ENCODE results near the gene CDAN1.

CDAN1 gene

GRCh38 chr15:42734076-42734672 lies 2.8 kb downstream of the CDAN1 start:
- DNase-seq, result no peak

GRCh38 chr15:42733027-42733426 lies 3.9 kb downstream of the CDAN1 start:
- DNase-seq, result no peak

DNA sequence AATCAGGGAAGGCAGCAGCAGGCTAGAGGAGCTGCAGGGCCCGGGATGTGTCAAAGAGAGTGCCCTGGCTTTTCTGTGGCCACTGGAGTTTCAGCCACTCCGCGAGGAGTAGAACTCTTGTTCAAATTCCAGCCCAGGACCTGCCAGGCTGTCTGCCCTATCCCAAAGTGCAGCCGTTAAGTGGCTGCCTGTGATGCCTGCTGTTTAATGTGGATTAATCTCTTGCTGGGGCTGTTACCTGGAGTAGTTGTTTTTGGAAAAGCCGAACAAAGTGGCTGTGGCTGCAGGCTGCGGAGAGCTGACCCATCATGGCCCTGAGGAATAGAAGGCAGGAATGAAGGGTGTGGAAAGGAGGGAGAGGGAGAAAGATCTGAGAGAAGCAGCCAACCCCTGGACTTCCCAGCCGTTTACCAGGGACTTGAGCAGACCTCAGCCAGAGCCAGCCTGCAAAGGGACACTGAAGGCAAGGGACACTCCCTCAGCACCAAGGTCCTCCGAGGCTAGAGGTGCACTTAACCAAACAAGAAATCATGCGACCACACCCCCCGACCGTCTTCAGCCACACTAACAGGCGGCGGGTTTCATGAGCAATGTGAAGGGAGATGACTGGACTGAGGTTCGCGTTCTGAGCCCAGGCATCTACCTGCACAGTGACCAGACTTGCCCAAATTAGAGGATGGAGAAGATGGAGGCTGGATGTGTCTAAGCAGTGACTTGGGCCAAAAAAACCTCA lies 4.7 kb downstream of the CDAN1 start:
- no peak for DNase-seq

DNA sequence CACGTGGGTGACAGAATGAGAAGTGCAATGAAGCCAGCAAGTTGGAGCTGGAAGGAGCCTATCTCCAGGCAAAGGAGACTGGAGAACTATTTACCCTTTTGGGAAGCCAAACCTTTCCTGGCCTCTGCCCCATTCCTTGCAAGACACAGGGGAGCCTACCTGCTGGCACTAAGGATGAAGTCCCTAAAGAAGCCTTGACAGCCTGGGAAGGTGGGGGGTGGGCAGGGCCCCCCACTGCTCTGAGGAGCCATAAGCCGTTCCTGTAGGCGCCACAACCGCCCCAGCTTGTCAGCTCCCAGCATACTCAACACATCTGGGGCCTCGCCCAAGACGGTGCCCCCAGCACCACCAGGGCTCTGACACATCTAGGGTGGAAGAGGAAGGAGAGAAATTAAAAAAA lies 5.5 kb downstream of the CDAN1 start:
- DNase-seq, result no peak

DNA sequence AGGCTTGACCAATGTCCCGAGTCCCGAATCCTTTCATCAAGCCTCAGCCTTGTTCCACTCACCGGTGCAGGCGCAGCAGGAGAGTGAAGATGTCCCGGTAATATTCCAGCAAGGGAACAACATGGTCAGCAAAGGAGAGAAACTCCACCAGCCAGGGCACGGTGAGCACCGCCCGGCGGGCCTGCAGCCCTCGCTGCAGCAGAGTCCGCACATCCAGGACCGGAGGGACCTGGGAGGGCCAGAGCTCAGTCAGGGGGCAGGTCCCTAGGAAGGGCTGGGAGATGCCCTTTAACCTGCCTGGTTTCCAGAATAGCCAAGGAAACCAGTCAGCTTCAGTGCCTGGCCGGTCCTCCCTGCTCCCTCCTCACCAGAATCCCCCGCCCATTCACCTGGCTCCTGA lies 6.4 kb downstream of the CDAN1 start:
- no peak for DNase-seq

DNA sequence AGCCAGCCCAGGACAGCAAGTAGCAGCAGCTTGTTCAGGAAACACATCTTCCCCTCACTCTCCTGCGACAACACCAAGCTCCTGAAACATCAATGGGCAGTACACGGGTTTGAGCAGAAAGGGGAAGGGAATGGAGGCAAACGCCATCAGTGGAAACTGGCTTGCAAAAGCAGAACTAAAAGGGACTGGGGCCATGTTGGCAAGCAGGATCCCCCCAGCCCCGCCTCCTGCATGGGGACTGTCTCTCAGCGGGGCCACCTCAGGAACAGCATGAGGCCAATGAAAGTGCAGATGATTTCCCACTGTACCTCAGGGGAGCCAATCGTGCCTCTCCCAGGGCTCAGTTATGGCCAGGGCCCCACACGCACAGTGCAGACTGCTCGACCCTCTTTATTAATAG lies 6.8 kb downstream of the CDAN1 start:
- DNase-seq, result no peak

DNA sequence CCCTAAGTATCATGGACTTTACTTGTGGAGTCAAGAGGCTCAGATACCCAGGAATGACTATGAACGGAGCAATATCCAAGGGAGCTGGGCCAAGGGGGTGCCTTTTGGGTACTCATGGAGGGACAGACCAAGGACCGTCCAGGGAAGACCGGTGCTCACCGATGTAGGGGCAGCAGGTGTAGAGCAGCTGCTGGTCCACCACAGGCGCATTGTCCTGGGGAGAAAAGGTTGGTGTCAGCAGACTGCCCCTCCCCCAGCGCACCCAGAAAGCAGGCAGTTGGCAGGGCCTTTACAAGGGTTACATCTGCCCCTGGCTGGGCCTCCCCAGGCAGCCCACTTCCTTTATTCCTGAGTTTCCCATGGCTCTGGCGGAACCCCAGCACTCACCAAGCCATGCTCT lies 7.5 kb downstream of the CDAN1 start:
- no peak for DNase-seq

DNA sequence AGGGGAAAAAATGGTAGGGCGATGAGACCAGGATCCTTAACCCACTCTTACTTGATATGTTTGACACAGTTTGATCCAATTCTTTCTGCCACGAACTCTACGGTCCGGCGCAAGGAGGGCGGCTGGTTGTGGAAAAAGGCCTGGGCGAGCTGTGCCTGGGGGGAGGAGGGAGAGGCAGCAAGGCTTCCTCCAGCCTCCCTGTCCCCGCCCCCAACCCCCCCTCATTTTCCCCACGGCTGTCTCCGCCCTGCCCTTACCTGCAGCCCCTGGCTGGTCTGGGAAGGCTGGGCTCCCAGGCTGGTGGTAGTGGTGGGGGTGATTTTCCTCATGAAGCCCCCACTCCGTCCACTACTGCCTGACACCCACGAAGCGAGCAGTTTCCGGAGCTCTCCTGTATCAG lies 8.0 kb downstream of the CDAN1 start:
- DNase-seq, result no peak

GRCh38 chr15:42728560-42728959 lies 8.4 kb downstream of the CDAN1 start:
- DNase-seq, result no peak

DNA sequence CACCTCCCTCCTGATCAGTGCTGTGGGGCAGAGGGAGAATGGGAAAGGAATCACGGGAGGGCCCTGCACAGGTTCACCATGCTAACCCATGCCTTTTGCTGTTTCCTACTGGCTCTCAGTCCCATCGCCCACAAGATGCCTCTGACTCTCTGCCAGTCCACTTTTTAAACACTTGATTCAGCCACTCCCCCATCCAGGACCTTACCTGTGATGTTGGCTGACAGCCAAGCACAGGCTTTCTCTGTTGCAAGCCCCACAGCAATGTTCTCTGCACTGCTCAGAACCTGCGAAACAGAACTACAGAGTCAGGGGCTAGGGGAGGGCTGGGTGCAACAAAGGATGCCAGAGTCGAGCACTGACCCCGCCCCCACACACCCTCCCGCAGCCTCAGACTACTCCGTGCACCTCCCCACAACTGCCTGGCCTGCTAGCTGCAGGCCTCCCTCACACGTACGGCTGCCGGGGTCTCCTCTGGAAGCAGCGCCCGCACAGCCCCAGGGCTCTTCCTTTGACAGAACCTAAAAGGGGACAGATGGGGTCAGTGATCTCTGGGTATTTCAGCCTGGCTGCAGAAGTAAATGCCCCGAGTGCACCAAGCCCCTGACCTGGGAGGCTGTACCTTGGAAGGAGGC lies 9.1 kb downstream of the CDAN1 start:
- no peak for DNase-seq

GRCh38 chr15:42726114-42726513 lies 10.8 kb downstream of the CDAN1 start:
- no peak for DNase-seq

DNA sequence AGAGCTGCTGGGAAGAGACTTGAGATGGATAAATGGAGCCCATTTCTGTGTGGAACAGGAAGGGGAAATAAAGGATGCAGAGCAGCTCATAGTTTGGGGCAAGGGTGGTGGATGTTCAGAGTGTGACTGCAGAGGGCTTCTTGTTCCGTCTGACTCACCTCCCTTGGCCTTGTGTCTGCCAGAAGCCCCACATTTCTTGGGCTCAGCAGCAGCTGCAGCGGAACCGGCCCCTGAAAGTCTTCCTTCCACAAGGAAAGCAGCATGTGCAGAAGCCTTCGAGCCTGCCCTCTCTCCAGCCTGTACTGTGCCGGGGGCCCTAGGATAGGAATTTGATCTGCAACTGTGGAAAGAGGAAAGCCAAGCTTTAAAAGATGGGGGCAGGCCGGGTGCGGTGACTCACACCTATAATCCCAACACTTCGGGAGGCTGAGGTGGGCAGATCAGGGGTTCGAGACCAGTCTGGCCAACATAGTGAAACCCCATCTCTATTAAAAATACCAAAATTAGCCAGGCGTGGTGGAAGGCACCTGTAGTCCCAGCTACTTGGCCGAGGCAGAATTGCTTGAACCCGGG lies 11.5 kb downstream of the CDAN1 start:
- no peak for DNase-seq

DNA sequence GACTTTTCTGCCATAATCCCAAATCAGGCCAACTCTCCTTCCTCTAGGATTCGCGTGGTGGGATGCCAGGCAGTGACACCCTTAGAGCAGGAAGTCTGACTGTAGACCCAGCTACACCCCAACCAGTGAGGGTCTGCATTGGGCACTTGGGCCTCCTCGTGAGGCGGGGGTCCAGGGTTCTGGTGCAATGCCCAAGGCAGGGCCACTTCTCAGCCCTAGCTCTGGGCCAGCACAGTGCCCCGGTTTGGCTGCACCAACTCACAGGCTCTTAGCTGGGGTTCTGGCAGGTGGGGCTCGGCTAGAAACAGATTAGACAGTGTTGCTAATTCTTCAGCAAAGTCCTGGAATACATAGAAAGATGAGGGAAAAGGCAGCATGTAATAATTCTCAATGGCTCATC lies 12.7 kb downstream of the CDAN1 start:
- no peak for DNase-seq

- DNase-seq, result no peak
These were observed 13.9 kb downstream of the CDAN1 start for GRCh38 chr15:42723068-42723467.

- DNase-seq, result no peak
These were observed 15.0 kb downstream of the CDAN1 start for GRCh38 chr15:42721916-42722315.

DNA sequence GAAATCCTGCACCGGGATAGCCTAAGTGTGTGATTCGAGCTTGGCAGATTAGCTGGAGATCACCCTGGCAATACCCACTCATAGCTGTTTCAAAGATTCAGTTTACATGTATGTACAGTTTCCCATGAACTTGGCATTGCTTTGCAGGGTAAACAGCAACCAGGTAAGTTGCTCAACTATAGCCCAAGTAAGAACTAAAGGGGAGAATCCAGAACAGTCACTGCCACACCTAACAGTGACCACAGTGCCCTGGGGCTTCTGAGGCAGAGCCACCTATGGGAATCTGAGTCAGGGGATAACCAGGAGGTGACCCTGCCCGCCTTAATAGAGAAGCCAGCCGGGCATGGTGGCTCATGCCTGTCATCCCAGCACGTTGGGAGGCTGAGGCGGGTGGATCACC lies 15.9 kb downstream of the CDAN1 start:
- DNase-seq, result no peak

- no peak for DNase-seq
These were observed 16.9 kb downstream of the CDAN1 start for GRCh38 chr15:42720071-42720470.

- DNase-seq, result no peak
These were observed 17.9 kb downstream of the CDAN1 start for GRCh38 chr15:42719043-42719442.

DNA sequence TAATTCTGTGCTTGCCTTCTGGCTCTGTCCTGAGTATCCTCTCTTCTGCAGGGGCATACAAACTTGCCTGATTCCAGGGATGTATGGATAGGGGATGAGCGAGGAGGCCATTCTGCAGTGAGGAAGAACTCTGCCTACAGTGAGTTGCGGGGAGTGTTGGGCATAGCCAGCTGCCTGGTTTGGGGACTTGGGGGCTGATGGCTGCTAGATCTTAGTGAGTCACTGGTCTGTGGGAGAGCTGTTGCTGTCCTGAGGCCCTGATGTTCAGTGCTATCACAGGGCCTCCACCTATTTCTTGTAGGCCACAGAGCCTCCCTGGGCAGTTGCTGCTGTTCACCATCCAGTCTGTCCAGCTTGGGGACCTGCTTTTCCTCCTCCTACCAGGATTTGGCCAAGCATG lies 20.3 kb downstream of the CDAN1 start:
- DNase-seq, result no peak

DNA sequence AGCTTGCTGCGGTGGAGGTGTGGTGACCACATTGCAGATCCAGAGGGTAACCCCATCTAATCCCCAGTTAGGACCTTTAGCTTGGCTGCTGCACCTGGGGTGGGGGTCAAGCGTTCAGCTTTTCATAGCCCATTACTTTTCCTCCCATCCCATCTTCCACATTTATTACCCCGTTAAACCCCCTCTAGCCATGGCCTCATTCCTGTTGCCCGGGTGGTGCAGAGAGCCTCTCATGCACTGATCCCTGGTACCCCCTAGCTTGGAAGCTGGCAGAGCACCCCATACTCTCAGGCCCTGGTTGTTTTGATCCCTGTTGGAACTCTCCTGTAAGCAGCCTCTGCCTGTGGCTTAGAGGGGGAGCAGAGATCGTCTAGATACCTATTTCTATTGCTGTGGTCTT lies 20.8 kb downstream of the CDAN1 start:
- DNase-seq, result no peak

DNA sequence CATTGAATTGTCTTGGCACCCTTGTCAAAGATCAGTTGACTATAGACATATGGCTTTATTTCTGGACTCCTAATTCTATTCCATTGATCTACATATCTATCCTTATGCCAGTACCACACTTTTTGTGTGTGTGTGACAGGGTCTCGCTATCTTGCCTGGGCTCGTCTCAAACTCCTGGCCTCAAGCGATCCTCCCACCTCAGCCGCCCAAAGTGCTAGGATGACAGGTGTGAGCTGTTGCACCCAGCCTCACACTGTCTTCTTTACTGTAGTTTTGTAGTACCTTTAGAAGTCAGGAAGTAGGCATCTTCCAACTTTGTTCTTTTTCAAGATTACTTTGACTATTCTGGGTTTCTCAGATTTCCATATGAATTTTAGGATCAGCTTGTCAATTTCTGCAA lies 24.3 kb downstream of the CDAN1 start:
- no peak for DNase-seq

DNA sequence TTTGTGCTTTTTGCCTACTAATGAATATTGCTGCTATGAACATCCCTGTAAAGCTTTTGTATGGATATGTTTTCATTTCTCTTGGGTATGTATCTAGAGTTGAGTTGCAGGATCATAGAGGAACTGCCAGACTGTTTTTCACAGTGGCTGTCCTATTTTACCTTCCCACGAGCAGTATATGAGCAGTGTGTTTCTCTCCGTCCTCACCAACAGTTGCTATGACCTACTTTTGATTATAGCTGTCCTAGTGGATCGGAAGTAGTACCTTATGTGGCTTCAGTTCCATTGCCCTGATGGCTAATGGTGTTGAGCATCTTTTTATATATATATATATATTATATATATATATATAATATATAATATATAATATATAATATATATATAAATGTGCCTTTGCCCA lies 25.2 kb downstream of the CDAN1 start:
- no peak for DNase-seq

DNA sequence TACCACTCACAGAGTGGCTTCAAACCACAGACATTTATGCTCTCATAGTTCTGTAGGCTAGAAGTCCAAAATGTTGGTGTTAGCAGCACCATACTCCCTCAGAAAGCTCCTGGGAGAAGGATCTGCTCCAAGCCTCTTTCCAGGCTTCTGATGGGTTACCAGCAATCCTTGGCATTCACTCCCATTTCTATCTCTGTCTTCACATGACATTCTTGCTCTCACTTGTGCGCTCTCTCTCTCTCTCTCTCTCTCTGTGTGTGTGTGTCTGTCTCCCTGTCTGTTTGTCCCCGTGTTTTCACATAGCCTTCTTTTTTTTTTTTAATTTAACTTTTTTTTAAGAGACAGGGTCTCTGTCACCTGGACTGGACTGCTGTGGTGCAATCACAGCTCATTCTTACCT lies 26.3 kb downstream of the CDAN1 start:
- no peak for DNase-seq

DNA sequence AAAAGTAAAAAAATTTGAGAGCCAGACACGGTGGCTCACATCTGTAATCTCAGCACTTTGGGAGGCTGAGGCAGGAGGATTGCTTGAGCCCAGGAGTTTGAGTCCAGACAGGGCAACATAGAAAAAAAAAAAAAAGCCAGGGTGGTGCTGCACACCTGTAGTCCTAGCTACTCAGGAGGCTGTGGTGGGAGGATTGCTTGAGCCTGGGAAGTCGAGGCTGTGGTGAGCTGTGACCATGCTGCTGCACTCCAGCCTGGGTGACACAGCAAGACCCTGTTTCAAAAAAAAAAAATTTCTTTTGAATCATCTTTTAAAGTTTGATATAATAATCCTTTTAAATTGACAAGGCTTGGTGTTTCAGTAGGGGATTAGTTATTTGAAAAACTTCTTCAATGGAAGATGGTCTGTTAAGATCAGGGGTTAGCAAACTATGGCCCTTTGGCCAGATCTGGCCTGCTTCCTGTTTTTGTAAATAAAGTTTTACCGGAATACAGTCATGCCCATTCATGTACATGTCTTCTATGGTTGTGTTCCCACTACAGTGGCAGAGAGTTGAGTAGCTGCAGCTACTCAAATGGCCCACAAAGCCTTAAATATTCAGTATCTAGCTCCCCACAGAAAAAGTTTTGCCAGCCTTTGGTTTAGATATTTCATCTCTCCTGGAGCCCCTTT lies 28.9 kb downstream of the CDAN1 start:
- no peak for DNase-seq
